PFSK-1 (cell line): ENCODE data around the gene SDF4.

ENCODE experiments used
- FOXP2 ChIP-seq: optimal IDR thresholded peaks from 2 replicates; pipeline ENCODE3; 2011; ENCODE audit warnings: borderline replicate concordance, control low read depth, inconsistent platforms; ENCODE audit not compliant: insufficient read depth; ENCODE audit errors: extremely low read length, extremely low read depth
- POLR2AphosphoS5 ChIP-seq: IDR thresholded peaks from 2 replicates; pipeline ENCODE4 v1.6.1; 2012; ENCODE audit warnings: low read depth, mild to moderate bottlenecking, control low read depth, low read length, moderate library complexity
- SIN3A ChIP-seq: IDR thresholded peaks from 2 replicates; pipeline ENCODE4 v1.6.1; 2012; ENCODE audit warnings: mild to moderate bottlenecking, low read length, moderate library complexity, borderline replicate concordance; ENCODE audit not compliant: insufficient read depth
- TAF1 ChIP-seq: IDR thresholded peaks from 2 replicates; pipeline ENCODE4 v1.6.1; 2012; ENCODE audit warnings: low read length, control low read depth, borderline replicate concordance; ENCODE audit not compliant: insufficient read depth
- TF ChIP-seq, protein P1 (sequence below), 2 experiments: IDR thresholded peaks; 2 replicates each; pipeline versions ENCODE4 v1.6.1 to v1.8.0; 2011 to 2012; ENCODE audit warnings: low read depth in 2 of 2, low read length in 2 of 2, control low read depth in 1 of 2, inconsistent platforms in 1 of 2, mild to moderate bottlenecking in 1 of 2, moderate library complexity in 1 of 2; ENCODE audit not compliant: insufficient read depth in 1 of 2

SDF4 gene

GRCh38 chr1:1245178-1245816 lies 13.5 kb upstream of the SDF4 start:
- TF ChIP-seq TAF1, result no peak
- TF ChIP-seq, protein P1, sequence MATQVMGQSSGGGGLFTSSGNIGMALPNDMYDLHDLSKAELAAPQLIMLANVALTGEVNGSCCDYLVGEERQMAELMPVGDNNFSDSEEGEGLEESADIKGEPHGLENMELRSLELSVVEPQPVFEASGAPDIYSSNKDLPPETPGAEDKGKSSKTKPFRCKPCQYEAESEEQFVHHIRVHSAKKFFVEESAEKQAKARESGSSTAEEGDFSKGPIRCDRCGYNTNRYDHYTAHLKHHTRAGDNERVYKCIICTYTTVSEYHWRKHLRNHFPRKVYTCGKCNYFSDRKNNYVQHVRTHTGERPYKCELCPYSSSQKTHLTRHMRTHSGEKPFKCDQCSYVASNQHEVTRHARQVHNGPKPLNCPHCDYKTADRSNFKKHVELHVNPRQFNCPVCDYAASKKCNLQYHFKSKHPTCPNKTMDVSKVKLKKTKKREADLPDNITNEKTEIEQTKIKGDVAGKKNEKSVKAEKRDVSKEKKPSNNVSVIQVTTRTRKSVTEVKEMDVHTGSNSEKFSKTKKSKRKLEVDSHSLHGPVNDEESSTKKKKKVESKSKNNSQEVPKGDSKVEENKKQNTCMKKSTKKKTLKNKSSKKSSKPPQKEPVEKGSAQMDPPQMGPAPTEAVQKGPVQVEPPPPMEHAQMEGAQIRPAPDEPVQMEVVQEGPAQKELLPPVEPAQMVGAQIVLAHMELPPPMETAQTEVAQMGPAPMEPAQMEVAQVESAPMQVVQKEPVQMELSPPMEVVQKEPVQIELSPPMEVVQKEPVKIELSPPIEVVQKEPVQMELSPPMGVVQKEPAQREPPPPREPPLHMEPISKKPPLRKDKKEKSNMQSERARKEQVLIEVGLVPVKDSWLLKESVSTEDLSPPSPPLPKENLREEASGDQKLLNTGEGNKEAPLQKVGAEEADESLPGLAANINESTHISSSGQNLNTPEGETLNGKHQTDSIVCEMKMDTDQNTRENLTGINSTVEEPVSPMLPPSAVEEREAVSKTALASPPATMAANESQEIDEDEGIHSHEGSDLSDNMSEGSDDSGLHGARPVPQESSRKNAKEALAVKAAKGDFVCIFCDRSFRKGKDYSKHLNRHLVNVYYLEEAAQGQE (IDR thresholded peaks at IDR 0.05; ENCODE audit: insufficient read depth in 1 of 2, low read depth in 2 of 2, low read length in 2 of 2), result no peak
- TF ChIP-seq SIN3A, result no peak
- no peak for TF ChIP-seq POLR2AphosphoS5
- TF ChIP-seq FOXP2, result no peak

DNA sequence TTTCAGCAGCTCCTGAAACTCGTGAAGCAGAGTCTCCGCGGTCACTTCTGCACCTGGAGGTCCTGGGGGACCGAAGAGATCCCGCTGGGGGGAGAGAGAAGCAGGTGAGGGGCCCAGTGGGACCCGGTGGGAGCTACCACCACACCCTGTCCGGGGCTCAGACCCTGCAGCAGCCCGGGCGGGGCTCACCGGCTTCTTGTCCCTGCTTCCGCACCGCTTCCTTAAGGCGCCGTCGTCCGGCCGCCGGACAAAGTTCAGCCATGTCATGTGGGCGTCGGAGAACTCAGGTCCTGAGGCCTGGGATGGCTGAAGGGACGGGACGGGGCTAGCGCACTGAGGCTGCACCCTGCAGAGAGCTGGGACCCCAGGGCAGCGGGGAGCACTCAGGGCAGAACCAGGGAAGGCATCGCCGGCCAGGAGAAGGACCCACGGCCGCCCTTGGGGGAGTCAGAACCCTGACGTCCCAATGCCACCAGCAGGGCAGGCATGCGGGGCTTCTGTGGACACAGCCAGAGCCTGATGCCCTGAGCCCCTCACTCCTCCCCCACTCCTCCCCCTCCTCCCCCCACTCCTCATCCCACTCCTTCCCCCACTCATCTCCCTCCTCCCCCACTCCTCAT lies 12.5 kb upstream of the SDF4 start:
- no peak for TF ChIP-seq SIN3A

- no peak for TF ChIP-seq TAF1
- no peak for TF ChIP-seq POLR2AphosphoS5
- TF ChIP-seq FOXP2, result no peak
- TF ChIP-seq SIN3A, result no peak
- TF ChIP-seq, protein P1 (IDR thresholded peaks at IDR 0.05; ENCODE audit: insufficient read depth in 1 of 2, low read depth in 2 of 2, low read length in 2 of 2), result no peak
Observed at GRCh38 chr1:1243807-1244191, 12.0 kb upstream of the SDF4 start.

GRCh38 chr1:1243266-1243660 lies 11.5 kb upstream of the SDF4 start:
- TF ChIP-seq TAF1, result no peak
- no peak for TF ChIP-seq POLR2AphosphoS5
- TF ChIP-seq, protein P1 (IDR thresholded peaks at IDR 0.05; ENCODE audit: insufficient read depth in 1 of 2, low read depth in 2 of 2, low read length in 2 of 2), result no peak
- no peak for TF ChIP-seq FOXP2
- no peak for TF ChIP-seq SIN3A

DNA sequence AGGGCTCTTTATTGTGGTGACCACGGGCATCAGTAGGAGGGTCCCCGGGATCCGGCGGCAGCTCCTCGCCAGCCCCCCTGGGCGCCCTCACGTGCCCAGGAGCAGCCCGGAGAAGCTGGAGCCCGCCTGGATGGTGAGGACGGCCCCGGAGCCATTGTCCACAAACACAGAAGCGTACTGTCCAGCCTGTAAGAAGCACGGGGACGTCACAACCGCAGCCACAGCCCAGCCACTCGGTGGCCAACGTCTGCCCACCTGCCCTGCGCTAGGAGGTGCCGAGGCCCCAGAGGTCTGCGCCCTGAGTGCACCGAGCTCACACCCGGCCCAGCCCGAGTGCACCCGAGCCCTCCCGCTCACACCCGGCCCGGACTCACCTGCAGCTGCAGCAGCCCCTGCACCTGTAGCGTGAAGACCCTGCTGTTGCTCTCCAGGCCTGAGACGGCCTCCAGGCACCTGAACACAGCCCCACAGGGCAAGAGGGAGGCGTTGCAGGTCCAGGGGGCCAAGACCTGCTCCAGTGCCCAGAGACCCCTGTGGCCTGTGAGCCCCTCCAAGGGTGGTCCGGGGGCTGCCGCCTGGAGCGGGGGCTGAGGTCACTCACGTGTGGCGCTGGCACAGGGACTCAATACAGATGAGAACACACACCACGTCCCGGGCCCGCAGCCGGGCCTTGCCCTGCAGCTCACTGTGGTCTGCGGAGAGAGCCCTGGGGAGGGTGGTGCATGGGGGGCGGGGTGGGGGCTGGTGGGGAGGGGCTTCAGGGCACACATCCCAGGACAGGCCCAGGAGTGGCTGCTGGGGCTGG lies 10.9 kb upstream of the SDF4 start:
- TF ChIP-seq, protein P1 (IDR thresholded peaks at IDR 0.05; ENCODE audit: insufficient read depth in 1 of 2, low read depth in 2 of 2, low read length in 2 of 2), result no peak
- TF ChIP-seq FOXP2 (no peak), SIN3A (no peak), POLR2AphosphoS5 (no peak), TAF1 (no peak)
